Vagina (tissue), 2 donors: Measurements from ENCODE around the gene TLDC2. TPM values are rescaled to one million over a fixed set of nuclear protein-coding genes. Genes with fewer than 3 reads are reported as not detected.

Source experiments
- DNase-seq, 2 donors: peaks; one replicate each; pipeline ENCODE4 v3.0.0-alpha.2; 2017; ENCODE audit errors: extremely low spot score in 2 of 2
- H3K27ac ChIP-seq: fragments of 200-600 bp; sonication (generic); one replicate; pipeline ENCODE4 v1.5.1; 2019
- H3K27me3 ChIP-seq: fragments of 200-600 bp; sonication (generic); one replicate; pipeline ENCODE4 v1.5.1; 2019
- H3K36me3 ChIP-seq, 2 donors: fragments of 200-600 bp; sonication (generic); one replicate each; pipeline ENCODE4 v1.5.1; 2017 to 2019
- H3K4me1 ChIP-seq: fragments of 200-600 bp; sonication (generic); one replicate; pipeline ENCODE4 v1.5.1; 2019
- H3K4me3 ChIP-seq, 2 donors: fragments of 200-600 bp; sonication (generic); 1 replicate in 1 of 2; 2 replicates in 1 of 2; pipeline ENCODE4 v1.5.1; 2016 to 2019
- H3K9me3 ChIP-seq: fragments of 200-600 bp; sonication (generic); one replicate; pipeline ENCODE4 v1.5.1; 2019
- POLR2A ChIP-seq, 2 donors: fragments of 450-650 bp; IDR thresholded peaks; one replicate each; pipeline ENCODE4 v1.6.1; 2017; ENCODE audit warnings: antibody characterized with exemption in 2 of 2, mild to moderate bottlenecking in 2 of 2, moderate library complexity in 2 of 2
- POLR2AphosphoS5 ChIP-seq, 2 donors: sonication (generic); formaldehyde crosslinking; IDR thresholded peaks; one replicate each; pipeline ENCODE4 v1.9.0; 2017; ENCODE audit warnings: antibody characterized with exemption in 2 of 2, mild to moderate bottlenecking in 2 of 2, low read depth in 1 of 2; ENCODE audit not compliant: insufficient read depth in 1 of 2
- intact Hi-C: fragments of 100-400 bp; cut with DNase I; formaldehyde crosslinking; loops from one replicate; pipeline ENCODE4 v1.15.1; 2023
- total RNA-seq: library from RNA; depleted of rRNA; stranded (reverse); fragments of >200 nt; gene quantifications from one replicate; pipeline ENCODE4 v1.2.3, GENCODE V29; 2016
- TF ChIP-seq, protein P1 (sequence below), 3 experiments: fragments of 450-650 bp in 2 of 3; fragments of 200-600 bp in 1 of 3; sonication (generic) in 1 of 3; IDR thresholded peaks; one replicate each; pipeline ENCODE4 v1.5.1; 2017 to 2019; ENCODE audit warnings: antibody characterized with exemption in 3 of 3, mild to moderate bottlenecking in 2 of 3, moderate library complexity in 2 of 3

Gene TLDC2
- total RNA-seq, 1 donor from 2014 or later = 3.9 TPM

DNA sequence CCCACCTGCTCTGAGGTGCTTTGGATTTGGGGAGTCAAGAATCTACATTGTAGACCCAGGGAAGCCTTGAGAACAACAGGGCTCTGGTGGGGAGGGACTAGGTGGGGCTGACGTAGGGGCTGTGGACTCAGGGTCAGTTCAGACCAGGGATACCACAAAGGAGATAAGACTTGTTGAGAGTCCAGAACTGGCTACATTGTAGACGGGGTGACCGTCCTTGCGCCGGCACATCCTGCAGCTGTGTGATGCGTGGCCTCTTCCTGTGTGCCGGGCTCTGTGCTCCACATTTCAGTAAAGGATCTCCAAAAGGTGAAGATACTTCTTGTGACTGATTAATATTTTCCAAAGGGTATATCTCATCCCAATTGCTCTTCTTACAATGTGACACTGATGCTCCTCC lies 9.8 kb upstream of the TLDC2 start:
- TF ChIP-seq, protein P1, sequence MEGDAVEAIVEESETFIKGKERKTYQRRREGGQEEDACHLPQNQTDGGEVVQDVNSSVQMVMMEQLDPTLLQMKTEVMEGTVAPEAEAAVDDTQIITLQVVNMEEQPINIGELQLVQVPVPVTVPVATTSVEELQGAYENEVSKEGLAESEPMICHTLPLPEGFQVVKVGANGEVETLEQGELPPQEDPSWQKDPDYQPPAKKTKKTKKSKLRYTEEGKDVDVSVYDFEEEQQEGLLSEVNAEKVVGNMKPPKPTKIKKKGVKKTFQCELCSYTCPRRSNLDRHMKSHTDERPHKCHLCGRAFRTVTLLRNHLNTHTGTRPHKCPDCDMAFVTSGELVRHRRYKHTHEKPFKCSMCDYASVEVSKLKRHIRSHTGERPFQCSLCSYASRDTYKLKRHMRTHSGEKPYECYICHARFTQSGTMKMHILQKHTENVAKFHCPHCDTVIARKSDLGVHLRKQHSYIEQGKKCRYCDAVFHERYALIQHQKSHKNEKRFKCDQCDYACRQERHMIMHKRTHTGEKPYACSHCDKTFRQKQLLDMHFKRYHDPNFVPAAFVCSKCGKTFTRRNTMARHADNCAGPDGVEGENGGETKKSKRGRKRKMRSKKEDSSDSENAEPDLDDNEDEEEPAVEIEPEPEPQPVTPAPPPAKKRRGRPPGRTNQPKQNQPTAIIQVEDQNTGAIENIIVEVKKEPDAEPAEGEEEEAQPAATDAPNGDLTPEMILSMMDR (IDR thresholded peaks at IDR 0.05) = no peak
- no peak for TF ChIP-seq POLR2A (IDR thresholded peaks at IDR 0.05)
- TF ChIP-seq POLR2AphosphoS5 (IDR thresholded peaks at IDR 0.05; ENCODE audit: insufficient read depth in 1 of 2, low read depth in 1 of 2) = no peak
- intact Hi-C loops = loop anchor here (10.0 kb wide), 2 partner anchors 51 to 291 kb away; partner anchors contain the start of gene TGIF2
- H3K9me3 ChIP-seq = no peaks in the 10 kb centered on the region
- H3K27me3 ChIP-seq = no peaks in the 10 kb centered on the region
- no peaks in the 10 kb centered on the region for H3K36me3 ChIP-seq
- DNase-seq = no peak
- peaks cover 23% of the 10 kb centered on the region for H3K4me1 ChIP-seq
- H3K4me3 ChIP-seq = no peak overlapping the region
- no peak overlapping the region for H3K27ac ChIP-seq

GRCh38 chr20:36866681-36867495 lies 9.1 kb upstream of the TLDC2 start:
- no peak for DNase-seq
- Histone ChIP-seq H3K36me3 (no peaks in the 10 kb centered on the region), H3K4me3 (no peak overlapping the region), H3K4me1 (peaks cover 16% of the 10 kb centered on the region), H3K27me3 (no peaks in the 10 kb centered on the region), H3K9me3 (no peaks in the 10 kb centered on the region), H3K27ac (no peak overlapping the region)
- intact Hi-C loops = loop anchor here (10.0 kb wide), 2 partner anchors 52 to 292 kb away; partner anchors contain the start of gene TGIF2
- TF ChIP-seq, protein P1 (IDR thresholded peaks at IDR 0.05) = no peak
- TF ChIP-seq POLR2A (IDR thresholded peaks at IDR 0.05) (no peak), POLR2AphosphoS5 (IDR thresholded peaks at IDR 0.05; ENCODE audit: insufficient read depth in 1 of 2, low read depth in 1 of 2) (no peak)

GRCh38 chr20:36871640-36872570 lies 4.0 kb upstream of the TLDC2 start:
- TF ChIP-seq, protein P1 (IDR thresholded peaks at IDR 0.05) = no peak
- no peak for TF ChIP-seq POLR2AphosphoS5 (IDR thresholded peaks at IDR 0.05; ENCODE audit: insufficient read depth in 1 of 2, low read depth in 1 of 2)
- TF ChIP-seq POLR2A (IDR thresholded peaks at IDR 0.05) = no peak
- Histone ChIP-seq H3K36me3 (no peaks in the 10 kb centered on the region), H3K9me3 (no peaks in the 10 kb centered on the region), H3K4me3 (no peak overlapping the region), H3K4me1 (no peaks in the 10 kb centered on the region), H3K27ac (no peak overlapping the region), H3K27me3 (no peaks in the 10 kb centered on the region)
- intact Hi-C loops = no loop called here
- DNase-seq = no peak

DNA sequence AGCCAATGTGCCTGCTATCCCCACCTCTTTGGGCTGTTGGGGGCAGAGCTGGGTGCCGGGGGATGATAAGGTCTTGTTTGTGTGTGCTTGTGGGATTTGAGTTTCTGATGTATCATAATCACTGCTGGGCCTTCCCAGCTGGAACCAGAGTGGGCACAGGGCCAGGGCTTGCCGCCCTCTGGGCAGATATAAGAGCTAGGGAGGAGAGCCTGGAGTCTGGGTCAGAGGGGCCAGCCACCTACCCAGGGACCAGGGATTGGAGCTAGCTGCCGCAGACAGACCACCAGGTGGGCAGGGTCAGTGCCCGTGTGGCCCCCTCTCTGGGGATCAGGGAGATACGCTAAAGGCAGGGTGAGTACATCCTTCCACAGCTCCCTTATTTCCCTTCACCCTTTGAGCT lies 3.1 kb upstream of the TLDC2 start:
- TF ChIP-seq, protein P1 (IDR thresholded peaks at IDR 0.05) = no peak
- TF ChIP-seq POLR2A (IDR thresholded peaks at IDR 0.05) = no peak
- TF ChIP-seq POLR2AphosphoS5 (IDR thresholded peaks at IDR 0.05; ENCODE audit: insufficient read depth in 1 of 2, low read depth in 1 of 2) = no peak
- no peaks in the 10 kb centered on the region for H3K9me3 ChIP-seq
- H3K27ac ChIP-seq = no peak overlapping the region
- no peak for DNase-seq
- H3K4me3 ChIP-seq = no peak overlapping the region
- H3K4me1 ChIP-seq = no peaks in the 10 kb centered on the region
- intact Hi-C loops = no loop called here
- no peaks in the 10 kb centered on the region for H3K27me3 ChIP-seq
- H3K36me3 ChIP-seq = no peaks in the 10 kb centered on the region
